HepG2 (cell line): ENCODE data around the gene ENPP1. TPM values are rescaled to one million over a fixed set of nuclear protein-coding genes. Genes with fewer than 3 reads are reported as not detected.

Experiments used
- ATF7 ChIP-seq, 2 experiments: fragments of 450-650 bp in 1 of 2; sonication (generic) in 1 of 2; formaldehyde crosslinking in 1 of 2; IDR thresholded peaks; 2 replicates each; pipeline versions ENCODE4 v1.4.0 to v1.6.1; 2016 to 2020; ENCODE audit warnings: antibody characterized with exemption in 1 of 2, mild to moderate bottlenecking in 1 of 2, missing genetic modification reagents in 1 of 2
- FIP1L1 ChIP-seq: fragments of 200-400 bp; formaldehyde crosslinking; IDR thresholded peaks from 2 replicates; pipeline ENCODE4 v1.6.1; 2018; ENCODE audit warnings: low read depth, mild to moderate bottlenecking, low read length, moderate library complexity, borderline replicate concordance; ENCODE audit not compliant: insufficient read depth
- FOXP1 ChIP-seq, 2 experiments: fragments of 450-650 bp in 1 of 2; IDR thresholded peaks; 2 replicates each; pipeline ENCODE4 v1.6.1; 2017 to 2018; ENCODE audit warnings: antibody characterized with exemption in 1 of 2
- NCOA1 ChIP-seq: sonication (generic); formaldehyde crosslinking; IDR thresholded peaks from 2 replicates; pipeline ENCODE4 v1.9.0; 2021; ENCODE audit warnings: missing genetic modification reagents
- ZHX2 ChIP-seq, 2 experiments: sonication (generic) in 1 of 2; formaldehyde crosslinking in 1 of 2; IDR thresholded peaks; 2 replicates each; pipeline versions ENCODE4 v1.6.1 to v1.9.0; 2014 to 2022; ENCODE audit warnings: antibody characterized with exemption in 1 of 2, borderline replicate concordance in 1 of 2, inconsistent platforms in 1 of 2, low read depth in 1 of 2, missing genetic modification reagents in 1 of 2
- ZNF281 ChIP-seq: sonication (generic); formaldehyde crosslinking; IDR thresholded peaks from 2 replicates; pipeline ENCODE4 v1.4.0; 2020; ENCODE audit warnings: missing genetic modification reagents, borderline replicate concordance
- ZNF451 ChIP-seq: sonication (generic); formaldehyde crosslinking; IDR thresholded peaks from 2 replicates; pipeline ENCODE4 v1.5.0; 2020; ENCODE audit warnings: mild to moderate bottlenecking, missing genetic modification reagents
- ZNF543 ChIP-seq: sonication (generic); formaldehyde crosslinking; IDR thresholded peaks from 2 replicates; pipeline ENCODE4 v1.4.0; 2020; ENCODE audit warnings: mild to moderate bottlenecking, missing genetic modification reagents
- ZNF781 ChIP-seq: sonication (generic); formaldehyde crosslinking; IDR thresholded peaks from 2 replicates; pipeline ENCODE4 v1.5.1; 2020; ENCODE audit warnings: borderline replicate concordance, mild to moderate bottlenecking, missing genetic modification reagents; ENCODE audit errors: not compliant biosample characterization
- polyA plus RNA-seq, 8 experiments: library from polyadenylated mRNA; depleted of rRNA in 3 of 8; stranded (reverse) in 7 of 8; unstranded in 1 of 8; fragments of >200 nt; fragmentation: Illumina TruSeq in 4 of 8; extraction: Trizol in 4 of 8; gene quantifications; 2 replicates each; pipeline versions ENCODE4 v1.2.1 to v1.2.3, GENCODE V29; 2011 to 2016; ENCODE audit warnings: low read depth in 4 of 8, missing spikeins in 1 of 8, mixed read lengths in 1 of 8; ENCODE audit not compliant: insufficient read depth in 1 of 8
- total RNA-seq, 5 experiments: library from RNA; depleted of rRNA; stranded (reverse); fragments of >200 nt; fragmentation: Illumina TruSeq; extraction: Trizol; gene quantifications; 2 replicates each; pipeline ENCODE4 v1.2.3, GENCODE V29; 2016; ENCODE audit warnings: low read depth in 1 of 5
- TF ChIP-seq, protein P1 (sequence below): sonication (generic); formaldehyde crosslinking; IDR thresholded peaks from 2 replicates; pipeline ENCODE4 v1.4.0; 2020; ENCODE audit warnings: mild to moderate bottlenecking, missing genetic modification reagents
- TF ChIP-seq, protein P2 (sequence below): sonication (generic); formaldehyde crosslinking; IDR thresholded peaks from 2 replicates; pipeline ENCODE4 v1.9.0; 2021; ENCODE audit warnings: missing genetic modification reagents, borderline replicate concordance

ENPP1 gene
- total and polyA plus RNA-seq, 2 of the 13 experiments (the other 11 are each of a cell fraction or from before 2014, with no cell fraction given) = 56.5 to 160 TPM

DNA sequence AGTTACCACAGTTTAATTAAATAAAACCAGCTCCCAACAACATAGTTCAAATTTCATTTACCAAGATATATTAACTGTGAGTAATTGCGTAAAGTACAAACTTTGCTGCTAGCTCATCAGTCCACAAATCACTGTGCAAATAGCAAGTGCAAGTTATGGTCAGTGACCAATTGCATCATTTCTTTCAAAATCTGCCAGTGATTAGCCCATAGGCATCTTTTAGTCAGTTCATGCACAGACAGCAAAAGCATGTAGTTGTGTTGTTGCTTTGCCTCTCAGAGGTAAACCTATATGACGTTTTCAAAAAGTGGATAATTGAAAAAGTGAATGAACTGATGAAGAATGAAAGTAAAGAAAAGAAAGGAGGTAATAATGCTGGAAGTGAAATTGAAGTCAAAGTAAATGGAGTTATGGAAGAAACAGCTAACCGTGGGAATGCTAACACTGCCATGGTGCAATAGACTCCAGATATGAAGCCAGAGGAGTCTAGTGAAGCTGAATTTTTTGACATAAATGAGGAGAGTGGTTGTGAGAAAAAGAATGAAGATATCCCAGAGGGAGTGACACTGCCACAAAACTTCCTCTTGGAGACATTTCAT is 36.5 kb downstream of the ENPP1 start (continued):
- TF ChIP-seq, protein P1, sequence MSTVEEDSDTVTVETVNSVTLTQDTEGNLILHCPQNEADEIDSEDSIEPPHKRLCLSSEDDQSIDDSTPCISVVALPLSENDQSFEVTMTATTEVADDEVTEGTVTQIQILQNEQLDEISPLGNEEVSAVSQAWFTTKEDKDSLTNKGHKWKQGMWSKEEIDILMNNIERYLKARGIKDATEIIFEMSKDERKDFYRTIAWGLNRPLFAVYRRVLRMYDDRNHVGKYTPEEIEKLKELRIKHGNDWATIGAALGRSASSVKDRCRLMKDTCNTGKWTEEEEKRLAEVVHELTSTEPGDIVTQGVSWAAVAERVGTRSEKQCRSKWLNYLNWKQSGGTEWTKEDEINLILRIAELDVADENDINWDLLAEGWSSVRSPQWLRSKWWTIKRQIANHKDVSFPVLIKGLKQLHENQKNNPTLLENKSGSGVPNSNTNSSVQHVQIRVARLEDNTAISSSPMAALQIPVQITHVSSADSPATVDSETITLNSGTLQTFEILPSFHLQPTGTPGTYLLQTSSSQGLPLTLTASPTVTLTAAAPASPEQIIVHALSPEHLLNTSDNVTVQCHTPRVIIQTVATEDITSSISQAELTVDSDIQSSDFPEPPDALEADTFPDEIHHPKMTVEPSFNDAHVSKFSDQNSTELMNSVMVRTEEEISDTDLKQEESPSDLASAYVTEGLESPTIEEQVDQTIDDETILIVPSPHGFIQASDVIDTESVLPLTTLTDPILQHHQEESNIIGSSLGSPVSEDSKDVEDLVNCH = no peak
- TF ChIP-seq FOXP1 (IDR thresholded peaks at IDR 0.05) (peak; percentile 46; the same call in 1 of the 2 replicates), FOXP1 (CRISPR knock-in tag; IDR thresholded peaks at IDR 0.05) (peak; percentile 85), ZNF451 (no peak), ZNF281 (CRISPR knock-in tag) (peak; percentile 68; the same call in 1 of the 2 replicates), ATF7 (IDR thresholded peaks at IDR 0.05) (peak; percentile 95), ATF7 (CRISPR knock-in tag; IDR thresholded peaks at IDR 0.05) (no peak), ZNF543 (CRISPR knock-in tag) (no peak), ZHX2 (IDR thresholded peaks at IDR 0.05; ENCODE audit: low read depth) (peak; percentile 50), ZHX2 (CRISPR knock-in tag; IDR thresholded peaks at IDR 0.05; ENCODE audit: borderline replicate concordance) (0 out of 2 replicates have a peak, but pooled peaks have one; percentile 65), ZNF781 (CRISPR knock-in tag) (no peak), NCOA1 (CRISPR knock-in tag) (no peak), FIP1L1 (no peak)
- TF ChIP-seq, protein P2, sequence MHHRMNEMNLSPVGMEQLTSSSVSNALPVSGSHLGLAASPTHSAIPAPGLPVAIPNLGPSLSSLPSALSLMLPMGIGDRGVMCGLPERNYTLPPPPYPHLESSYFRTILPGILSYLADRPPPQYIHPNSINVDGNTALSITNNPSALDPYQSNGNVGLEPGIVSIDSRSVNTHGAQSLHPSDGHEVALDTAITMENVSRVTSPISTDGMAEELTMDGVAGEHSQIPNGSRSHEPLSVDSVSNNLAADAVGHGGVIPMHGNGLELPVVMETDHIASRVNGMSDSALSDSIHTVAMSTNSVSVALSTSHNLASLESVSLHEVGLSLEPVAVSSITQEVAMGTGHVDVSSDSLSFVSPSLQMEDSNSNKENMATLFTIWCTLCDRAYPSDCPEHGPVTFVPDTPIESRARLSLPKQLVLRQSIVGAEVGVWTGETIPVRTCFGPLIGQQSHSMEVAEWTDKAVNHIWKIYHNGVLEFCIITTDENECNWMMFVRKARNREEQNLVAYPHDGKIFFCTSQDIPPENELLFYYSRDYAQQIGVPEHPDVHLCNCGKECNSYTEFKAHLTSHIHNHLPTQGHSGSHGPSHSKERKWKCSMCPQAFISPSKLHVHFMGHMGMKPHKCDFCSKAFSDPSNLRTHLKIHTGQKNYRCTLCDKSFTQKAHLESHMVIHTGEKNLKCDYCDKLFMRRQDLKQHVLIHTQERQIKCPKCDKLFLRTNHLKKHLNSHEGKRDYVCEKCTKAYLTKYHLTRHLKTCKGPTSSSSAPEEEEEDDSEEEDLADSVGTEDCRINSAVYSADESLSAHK (CRISPR knock-in tag) = no peak
